ENCODE results near the gene PSMB2.
A peak's percentile ranks its signal among the peaks of the same experiment; 100 is the strongest.

The PSMB2 gene

GRCh38 chr1:35570589-35571137, 70.7 kb downstream of the PSMB2 start:
- DNase-seq = no peak

- DNase-seq = no peak
Measured at GRCh38 chr1:35569936-35570335, 71.4 kb downstream of the PSMB2 start.

- peak; percentile 49 for DNase-seq
Measured at GRCh38 chr1:35568975-35569395, 72.3 kb downstream of the PSMB2 start.

GRCh38 chr1:35567947-35568558, 73.3 kb downstream of the PSMB2 start:
- DNase-seq = no peak

- DNase-seq = no peak
Measured at GRCh38 chr1:35565742-35566133, 75.6 kb downstream of the PSMB2 start.

GRCh38 chr1:35564884-35565741, 76.2 kb downstream of the PSMB2 start:
- DNase-seq = no peak

- peak; percentile 49 for DNase-seq
Measured at GRCh38 chr1:35564037-35564883, 77.1 kb downstream of the PSMB2 start.

GRCh38 chr1:35563166-35563565, 78.2 kb downstream of the PSMB2 start:
- DNase-seq = no peak

- no peak for DNase-seq
Measured at GRCh38 chr1:35561972-35562680, 79.2 kb downstream of the PSMB2 start.

- DNase-seq = no peak
Measured at GRCh38 chr1:35561297-35561971, 79.9 kb downstream of the PSMB2 start.

GRCh38 chr1:35560256-35561225, 80.8 kb downstream of the PSMB2 start:
- DNase-seq = no peak

GRCh38 chr1:35559317-35559944, 81.9 kb downstream of the PSMB2 start:
- no peak for DNase-seq

- no peak for DNase-seq
Measured at GRCh38 chr1:35558374-35559316, 82.7 kb downstream of the PSMB2 start.

- DNase-seq = peak; percentile 81
Measured at GRCh38 chr1:35557611-35558373, 83.5 kb downstream of the PSMB2 start, which contains the start of gene NCDN. NCDN (plus strand) TSS chr1:35557799; CDS start chr1:35558191, 392 bp downstream.

- no peak for DNase-seq
Measured at GRCh38 chr1:35557118-35557610, 84.2 kb downstream of the PSMB2 start, which contains the start of gene KIAA0319L. KIAA0319L (minus strand) TSS chr1:35557403; CDS start chr1:35554491, 2,912 bp downstream.

GRCh38 chr1:35556484-35557117, 84.7 kb downstream of the PSMB2 start:
- no peak for DNase-seq

Data from KG1 (cell line).